GM12878 (cell line): ENCODE measurements around the gene HCFC1. TPM values are rescaled to one million over a fixed set of nuclear protein-coding genes. Genes with fewer than 3 reads are reported as not detected.

ENCODE experiments used
- CBX3 ChIP-seq: fragments of 200-600 bp; sonication (generic); IDR thresholded peaks from 2 replicates; pipeline ENCODE4 v1.6.1; 2016; ENCODE audit warnings: low read depth, borderline replicate concordance
- MEF2B ChIP-seq: fragments of 450-650 bp; IDR thresholded peaks from 2 replicates; pipeline ENCODE4 v1.6.1; 2018; ENCODE audit warnings: mild to moderate bottlenecking, moderate library complexity; ENCODE audit not compliant: partially characterized antibody, poor library complexity, severe bottlenecking
- MYC ChIP-seq: IDR thresholded peaks from 2 replicates; pipeline ENCODE4 v1.6.1; 2011; ENCODE audit warnings: mild to moderate bottlenecking, low read length, moderate library complexity, inconsistent platforms; ENCODE audit not compliant: insufficient read depth, insufficient replicate concordance, insufficient read length, severe bottlenecking
- SMAD5 ChIP-seq: IDR thresholded peaks from 2 replicates; pipeline ENCODE4 v1.6.1; 2016; ENCODE audit warnings: antibody characterized with exemption, low read depth
- TARDBP ChIP-seq: IDR thresholded peaks from 2 replicates; pipeline ENCODE4 v1.6.1; 2016; ENCODE audit warnings: borderline replicate concordance
- YBX1 ChIP-seq: fragments of 450-650 bp; IDR thresholded peaks from 2 replicates; pipeline ENCODE4 v1.6.1; 2016; ENCODE audit warnings: antibody characterized with exemption
- ZNF217 ChIP-seq: fragments of 450-650 bp; IDR thresholded peaks from 2 replicates; pipeline ENCODE4 v1.6.1; 2017; ENCODE audit warnings: antibody characterized with exemption, mild to moderate bottlenecking
- ZNF384 ChIP-seq: IDR thresholded peaks from 2 replicates; pipeline ENCODE4 v1.6.1; 2012; ENCODE audit warnings: low read depth, mild to moderate bottlenecking, low read length, improper control_type of control experiment, borderline replicate concordance
- ZZZ3 ChIP-seq: IDR thresholded peaks from 2 replicates; pipeline ENCODE4 v1.6.1; 2011; ENCODE audit warnings: low read depth; ENCODE audit not compliant: control insufficient read depth, insufficient read length
- polyA plus RNA-seq, 11 experiments: library from polyadenylated mRNA; depleted of rRNA in 4 of 11; unstranded in 6 of 11; stranded (reverse) in 5 of 11; fragments of >200 nt; fragmentation: Nextera tagmentation in 4 of 11; fragmentation: Illumina TruSeq in 1 of 11; extraction: Ambion mirVana in 4 of 11; extraction: Trizol in 1 of 11; gene quantifications; 1 replicate in 1 of 11; 2 replicates in 10 of 11; pipeline versions ENCODE4 v1.2.1 to v1.2.3, GENCODE V29; 2011 to 2016; ENCODE audit warnings: inconsistent platforms in 2 of 11, missing spikeins in 2 of 11, low read depth in 1 of 11
- total RNA-seq, 4 experiments: library from RNA; depleted of rRNA in 3 of 4; stranded (reverse); fragments of >200 nt in 3 of 4; fragmentation: Illumina TruSeq in 1 of 4; extraction: Trizol in 1 of 4; gene quantifications; 2 replicates each; pipeline versions ENCODE4 v1.2.1 to v1.2.3, GENCODE V29; 2013 to 2021
- TF ChIP-seq, protein P1 (sequence below): fragments of 450-650 bp; IDR thresholded peaks from 2 replicates; pipeline ENCODE4 v1.6.1; 2018; ENCODE audit warnings: mild to moderate bottlenecking, low read depth, moderate library complexity; ENCODE audit not compliant: partially characterized antibody
- TF ChIP-seq, protein P2 (sequence below): fragments of 450-650 bp; formaldehyde crosslinking; IDR thresholded peaks from 2 replicates; pipeline ENCODE4 v1.4.0; 2020; ENCODE audit warnings: mild to moderate bottlenecking, moderate library complexity
- TF ChIP-seq, protein P3 (sequence below): IDR thresholded peaks from 2 replicates; pipeline ENCODE4 v1.6.1; 2011; ENCODE audit warnings: borderline replicate concordance, low read depth, mild to moderate bottlenecking, moderate library complexity, mixed read lengths, low read length; ENCODE audit not compliant: insufficient read depth; ENCODE audit errors: extremely low read length

The HCFC1 gene
- total and polyA plus RNA-seq, 10 of the 15 experiments (the other 5 are each of a cell fraction or from before 2014, with no cell fraction given) = 3.9 to 92.7 (median 23.5) TPM

DNA sequence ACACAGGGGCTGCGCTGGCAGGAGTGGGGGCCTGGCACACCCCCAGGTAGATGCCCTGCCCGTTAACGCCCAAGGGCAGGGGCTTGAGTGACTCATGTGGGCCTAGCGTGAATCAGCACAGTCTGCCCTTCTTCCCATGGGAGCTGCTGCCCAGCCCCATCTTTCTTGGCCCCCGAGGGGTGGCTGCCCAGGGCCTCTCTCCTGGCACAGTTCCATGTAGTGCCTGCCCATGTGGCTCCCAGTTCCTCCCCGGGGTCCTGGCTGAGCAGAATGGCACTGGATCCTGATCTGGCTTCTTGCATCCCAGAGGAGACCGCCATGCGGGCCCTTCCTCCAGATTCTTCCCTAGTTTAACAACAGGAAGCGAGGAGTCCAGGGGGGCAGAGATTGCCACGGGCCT is 69.2 kb downstream of the HCFC1 start (continued):
- TF ChIP-seq, protein P1, sequence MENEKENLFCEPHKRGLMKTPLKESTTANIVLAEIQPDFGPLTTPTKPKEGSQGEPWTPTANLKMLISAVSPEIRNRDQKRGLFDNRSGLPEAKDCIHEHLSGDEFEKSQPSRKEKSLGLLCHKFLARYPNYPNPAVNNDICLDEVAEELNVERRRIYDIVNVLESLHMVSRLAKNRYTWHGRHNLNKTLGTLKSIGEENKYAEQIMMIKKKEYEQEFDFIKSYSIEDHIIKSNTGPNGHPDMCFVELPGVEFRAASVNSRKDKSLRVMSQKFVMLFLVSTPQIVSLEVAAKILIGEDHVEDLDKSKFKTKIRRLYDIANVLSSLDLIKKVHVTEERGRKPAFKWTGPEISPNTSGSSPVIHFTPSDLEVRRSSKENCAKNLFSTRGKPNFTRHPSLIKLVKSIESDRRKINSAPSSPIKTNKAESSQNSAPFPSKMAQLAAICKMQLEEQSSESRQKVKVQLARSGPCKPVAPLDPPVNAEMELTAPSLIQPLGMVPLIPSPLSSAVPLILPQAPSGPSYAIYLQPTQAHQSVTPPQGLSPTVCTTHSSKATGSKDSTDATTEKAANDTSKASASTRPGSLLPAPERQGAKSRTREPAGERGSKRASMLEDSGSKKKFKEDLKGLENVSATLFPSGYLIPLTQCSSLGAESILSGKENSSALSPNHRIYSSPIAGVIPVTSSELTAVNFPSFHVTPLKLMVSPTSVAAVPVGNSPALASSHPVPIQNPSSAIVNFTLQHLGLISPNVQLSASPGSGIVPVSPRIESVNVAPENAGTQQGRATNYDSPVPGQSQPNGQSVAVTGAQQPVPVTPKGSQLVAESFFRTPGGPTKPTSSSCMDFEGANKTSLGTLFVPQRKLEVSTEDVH = no peak
- no peak for TF ChIP-seq SMAD5
- no peak for TF ChIP-seq TARDBP
- no peak for TF ChIP-seq YBX1
- TF ChIP-seq, protein P2, sequence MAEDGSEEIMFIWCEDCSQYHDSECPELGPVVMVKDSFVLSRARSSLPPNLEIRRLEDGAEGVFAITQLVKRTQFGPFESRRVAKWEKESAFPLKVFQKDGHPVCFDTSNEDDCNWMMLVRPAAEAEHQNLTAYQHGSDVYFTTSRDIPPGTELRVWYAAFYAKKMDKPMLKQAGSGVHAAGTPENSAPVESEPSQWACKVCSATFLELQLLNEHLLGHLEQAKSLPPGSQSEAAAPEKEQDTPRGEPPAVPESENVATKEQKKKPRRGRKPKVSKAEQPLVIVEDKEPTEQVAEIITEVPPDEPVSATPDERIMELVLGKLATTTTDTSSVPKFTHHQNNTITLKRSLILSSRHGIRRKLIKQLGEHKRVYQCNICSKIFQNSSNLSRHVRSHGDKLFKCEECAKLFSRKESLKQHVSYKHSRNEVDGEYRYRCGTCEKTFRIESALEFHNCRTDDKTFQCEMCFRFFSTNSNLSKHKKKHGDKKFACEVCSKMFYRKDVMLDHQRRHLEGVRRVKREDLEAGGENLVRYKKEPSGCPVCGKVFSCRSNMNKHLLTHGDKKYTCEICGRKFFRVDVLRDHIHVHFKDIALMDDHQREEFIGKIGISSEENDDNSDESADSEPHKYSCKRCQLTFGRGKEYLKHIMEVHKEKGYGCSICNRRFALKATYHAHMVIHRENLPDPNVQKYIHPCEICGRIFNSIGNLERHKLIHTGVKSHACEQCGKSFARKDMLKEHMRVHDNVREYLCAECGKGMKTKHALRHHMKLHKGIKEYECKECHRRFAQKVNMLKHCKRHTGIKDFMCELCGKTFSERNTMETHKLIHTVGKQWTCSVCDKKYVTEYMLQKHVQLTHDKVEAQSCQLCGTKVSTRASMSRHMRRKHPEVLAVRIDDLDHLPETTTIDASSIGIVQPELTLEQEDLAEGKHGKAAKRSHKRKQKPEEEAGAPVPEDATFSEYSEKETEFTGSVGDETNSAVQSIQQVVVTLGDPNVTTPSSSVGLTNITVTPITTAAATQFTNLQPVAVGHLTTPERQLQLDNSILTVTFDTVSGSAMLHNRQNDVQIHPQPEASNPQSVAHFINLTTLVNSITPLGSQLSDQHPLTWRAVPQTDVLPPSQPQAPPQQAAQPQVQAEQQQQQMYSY (CRISPR knock-in tag) = no peak
- TF ChIP-seq ZNF384 = no peak
- TF ChIP-seq MYC = no peak
- TF ChIP-seq ZZZ3 = no peak
- no peak for TF ChIP-seq CBX3
- TF ChIP-seq, protein P3, sequence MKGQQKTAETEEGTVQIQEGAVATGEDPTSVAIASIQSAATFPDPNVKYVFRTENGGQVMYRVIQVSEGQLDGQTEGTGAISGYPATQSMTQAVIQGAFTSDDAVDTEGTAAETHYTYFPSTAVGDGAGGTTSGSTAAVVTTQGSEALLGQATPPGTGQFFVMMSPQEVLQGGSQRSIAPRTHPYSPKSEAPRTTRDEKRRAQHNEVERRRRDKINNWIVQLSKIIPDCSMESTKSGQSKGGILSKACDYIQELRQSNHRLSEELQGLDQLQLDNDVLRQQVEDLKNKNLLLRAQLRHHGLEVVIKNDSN = no peak
- no peak for TF ChIP-seq ZNF217
- no peak for TF ChIP-seq MEF2B
